HG02938 (cell line): ENCODE data around the gene COA4.
A peak's percentile ranks its signal among the peaks of the same experiment; 100 is the strongest.
"Not testable (repeated sequence)": the region's sequence is repeated elsewhere in the genome, so short reads cannot be mapped to it uniquely, and the experiment has no call there.

ENCODE experiments used
- ATAC-seq: cut with Tn5 transposase; IDR thresholded peaks from one replicate; pipeline ENCODE4 v1.9.1; 2021; ENCODE audit warnings: mild to moderate bottlenecking, moderate library complexity; ENCODE audit not compliant: unreplicated experiment

The COA4 gene

DNA sequence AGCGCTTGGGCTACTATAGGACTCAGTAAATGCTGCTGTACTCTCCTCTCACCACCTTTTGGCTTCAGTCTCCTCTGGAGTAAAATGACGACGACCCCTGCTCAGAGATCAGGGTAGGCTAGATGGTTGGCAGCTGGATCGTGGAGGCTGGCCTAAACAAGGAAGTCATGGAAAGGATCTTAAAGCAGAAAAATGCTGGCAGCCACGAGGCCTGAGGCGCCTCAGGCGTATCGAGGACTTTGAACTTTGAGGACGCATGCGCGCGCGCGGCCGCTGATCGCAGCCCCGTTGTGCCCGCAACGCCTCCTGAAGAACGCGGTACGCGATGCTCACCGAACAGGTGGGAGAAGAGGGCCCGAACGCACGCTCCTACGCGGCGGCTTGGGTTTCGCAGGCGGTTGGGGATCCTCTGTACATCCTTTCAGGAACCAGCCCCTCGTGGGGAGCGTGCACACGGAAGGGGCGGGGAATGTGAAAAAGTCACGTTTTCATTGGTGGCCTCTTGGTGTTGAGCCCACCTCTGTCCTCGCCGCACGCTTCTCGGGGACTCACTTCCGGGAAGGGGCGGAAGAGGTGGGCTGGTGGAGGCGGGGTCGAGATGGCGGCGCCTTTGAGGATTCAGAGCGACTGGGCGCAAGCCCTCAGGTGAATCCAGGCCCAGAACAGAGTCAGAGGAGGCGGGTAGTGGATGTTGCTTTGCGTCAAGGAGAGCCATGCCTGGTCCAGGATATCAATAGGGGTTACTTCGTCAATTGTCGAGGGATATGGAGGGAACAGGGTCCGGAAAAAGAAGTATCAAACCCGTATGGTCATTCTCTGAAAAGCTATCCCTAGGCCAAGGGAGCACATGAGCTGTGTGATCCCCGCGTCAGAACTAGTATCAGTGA is at the start of gene COA4, which contains the start of gene PAAF1:
COA4 (minus strand) TSS at position 423 of the 887 bp plus-strand sequence. CDS start 3,468 bp downstream, outside the sequence.
PAAF1 (plus strand) TSS at position 576 of the 887 bp plus-strand sequence; CDS start at position 599, 23 bp downstream.
- ATAC-seq = peak; percentile 94

- ATAC-seq = no peak
These were observed 44.5 kb upstream of the COA4 start for GRCh38 chr11:73921180-73921579.

DNA sequence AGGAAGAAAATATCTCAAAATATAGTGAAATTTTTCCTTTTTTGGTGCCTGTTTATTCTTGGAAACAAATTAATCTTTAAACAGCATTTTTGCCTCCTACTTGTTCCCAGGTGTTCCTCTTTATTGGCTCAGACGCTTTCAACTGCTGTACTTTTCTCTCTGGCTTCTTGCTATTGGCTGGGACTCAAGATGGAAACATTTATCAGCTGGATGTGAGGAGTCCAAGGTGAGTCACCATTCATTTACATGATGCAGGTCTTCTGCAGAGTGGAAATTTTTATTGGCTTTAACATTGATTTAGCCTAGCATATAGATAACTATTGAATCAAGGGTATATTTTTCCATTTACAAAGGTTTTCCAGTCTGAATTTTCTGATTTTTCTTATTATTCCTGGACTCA is 39.8 kb upstream of the COA4 start:
- ATAC-seq = no peak

GRCh38 chr11:73914284-73914683 is 37.6 kb upstream of the COA4 start:
- ATAC-seq = no peak

- no peak for ATAC-seq
These were observed 36.8 kb upstream of the COA4 start for GRCh38 chr11:73913472-73913871.

DNA sequence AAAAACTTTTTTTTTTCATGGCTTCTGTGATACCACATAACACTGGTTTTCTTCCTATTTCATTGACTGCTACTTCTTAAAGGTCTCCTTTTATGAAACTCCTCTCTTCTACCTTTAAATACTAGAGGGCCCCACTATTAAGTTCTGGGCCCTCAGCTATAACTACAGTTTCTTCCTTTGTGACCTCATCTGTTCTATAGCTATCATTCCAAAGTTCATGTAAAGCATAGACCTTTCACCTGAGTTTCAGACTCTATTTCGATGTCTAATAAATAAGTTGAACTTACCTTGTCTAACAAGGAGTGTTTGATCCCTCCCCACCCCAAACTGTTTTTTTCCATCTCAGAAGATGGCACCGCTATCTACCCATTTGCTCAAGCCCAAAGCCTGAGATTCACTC is 35.4 kb upstream of the COA4 start:
- no peak for ATAC-seq

DNA sequence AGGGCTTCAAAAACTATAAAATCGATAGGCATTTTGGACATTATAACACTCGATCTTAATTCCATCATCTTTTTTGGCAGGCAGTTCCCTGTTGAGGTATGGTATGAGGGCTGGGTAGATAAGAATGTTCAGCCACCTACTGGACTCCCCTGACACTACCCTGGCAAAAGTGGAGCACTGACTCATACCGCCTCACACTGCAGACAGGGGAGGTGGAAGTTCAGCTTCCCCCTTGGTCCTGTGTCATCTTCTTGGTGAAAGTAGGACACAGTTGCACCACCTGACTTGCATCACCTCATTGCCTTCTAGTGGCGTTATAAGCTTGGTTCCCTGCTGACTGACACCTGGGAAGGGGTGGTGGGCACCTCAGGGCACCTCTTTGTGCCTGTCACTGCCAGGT is 30.5 kb upstream of the COA4 start:
- ATAC-seq = no peak

- ATAC-seq = no peak
These were observed 25.7 kb upstream of the COA4 start for GRCh38 chr11:73902303-73902702.

DNA sequence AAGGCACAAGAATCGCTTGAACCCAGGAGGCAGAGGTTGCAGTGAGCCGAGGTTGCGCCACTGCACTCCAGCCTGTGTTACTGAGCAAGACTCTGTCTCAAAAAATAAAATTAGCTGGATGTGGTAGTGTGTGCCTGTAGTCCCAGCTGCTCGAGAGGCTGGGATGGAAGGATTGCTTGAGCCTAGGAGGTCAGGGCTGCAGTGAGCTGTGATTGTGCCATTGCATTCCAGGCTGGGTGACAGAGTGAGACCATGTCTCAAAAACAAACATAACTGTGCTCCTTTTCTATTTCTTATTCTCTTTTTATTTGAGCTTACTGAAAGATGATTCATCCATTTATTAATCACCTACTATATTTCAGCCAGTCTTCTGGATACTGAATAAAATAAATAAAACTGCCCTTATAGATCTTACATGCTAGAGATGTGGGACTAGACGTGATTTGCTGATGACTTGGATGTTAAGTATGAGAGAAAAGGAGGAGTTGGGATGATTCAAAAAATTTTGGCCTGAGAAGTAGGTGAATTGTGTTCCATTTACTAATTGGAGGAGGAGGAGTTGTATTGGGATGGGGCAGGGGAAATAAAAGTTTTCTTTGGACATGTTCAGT is 18.2 kb upstream of the COA4 start:
- no peak for ATAC-seq

DNA sequence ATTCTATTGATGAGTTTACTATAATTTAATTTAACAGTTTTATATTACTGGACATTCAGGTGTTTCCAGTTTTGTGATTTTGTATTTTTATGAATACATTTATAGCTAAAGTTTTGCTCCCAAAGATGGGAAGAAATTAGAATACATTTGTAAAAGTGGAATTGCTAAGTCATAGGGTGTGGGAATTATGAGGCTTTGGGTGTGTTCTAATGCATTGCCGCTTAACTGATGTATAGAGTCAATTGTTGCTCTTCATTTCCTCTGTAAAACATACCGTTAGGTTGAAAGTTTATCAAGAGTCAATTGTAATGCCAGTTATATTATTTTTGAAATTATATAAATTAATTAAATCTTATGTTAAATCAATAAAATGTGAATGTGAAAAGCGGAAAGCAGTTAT is 16.4 kb upstream of the COA4 start:
- no peak for ATAC-seq

- no peak for ATAC-seq
These were observed 12.9 kb upstream of the COA4 start for GRCh38 chr11:73889536-73889935.

DNA sequence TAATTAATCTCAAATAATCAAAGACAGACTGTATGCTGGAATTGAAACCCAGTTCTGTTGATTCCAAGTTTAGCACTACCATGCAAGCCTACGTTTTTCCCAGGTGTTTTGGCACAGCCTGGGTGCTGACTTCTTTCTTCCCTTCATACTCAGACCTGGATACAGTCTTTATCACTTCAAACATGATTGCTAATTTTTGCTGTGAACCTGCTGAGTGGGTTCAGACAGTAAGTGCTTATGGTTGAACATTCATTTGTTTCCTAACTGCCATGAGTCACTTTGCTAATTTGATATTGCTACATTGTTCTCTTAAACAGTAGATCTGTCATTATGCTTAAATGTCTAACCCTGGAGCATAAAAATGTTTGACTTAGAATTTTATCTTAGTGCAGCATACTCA is 12.4 kb upstream of the COA4 start:
- no peak for ATAC-seq

- ATAC-seq = no peak
These were observed 11.6 kb upstream of the COA4 start for GRCh38 chr11:73888244-73888643.

DNA sequence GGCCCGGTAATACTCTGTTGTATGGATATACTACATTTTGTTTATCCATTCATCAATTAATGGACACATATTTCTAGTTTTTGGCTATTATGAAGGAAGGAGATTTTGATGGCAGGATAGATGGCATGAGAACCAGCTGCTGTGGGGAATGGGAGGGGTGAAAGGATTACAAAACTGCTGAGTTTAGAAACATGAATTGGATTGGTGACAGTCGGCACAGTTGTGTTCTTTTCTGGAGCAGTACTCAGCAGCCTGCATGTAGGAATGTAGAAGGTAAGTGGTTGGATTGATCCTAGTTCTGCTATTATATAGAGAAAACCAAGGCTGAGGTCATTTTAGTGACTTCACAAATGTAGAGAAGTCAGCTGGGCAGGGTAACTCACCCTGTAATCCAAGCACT is 7.2 kb upstream of the COA4 start:
- no peak for ATAC-seq

DNA sequence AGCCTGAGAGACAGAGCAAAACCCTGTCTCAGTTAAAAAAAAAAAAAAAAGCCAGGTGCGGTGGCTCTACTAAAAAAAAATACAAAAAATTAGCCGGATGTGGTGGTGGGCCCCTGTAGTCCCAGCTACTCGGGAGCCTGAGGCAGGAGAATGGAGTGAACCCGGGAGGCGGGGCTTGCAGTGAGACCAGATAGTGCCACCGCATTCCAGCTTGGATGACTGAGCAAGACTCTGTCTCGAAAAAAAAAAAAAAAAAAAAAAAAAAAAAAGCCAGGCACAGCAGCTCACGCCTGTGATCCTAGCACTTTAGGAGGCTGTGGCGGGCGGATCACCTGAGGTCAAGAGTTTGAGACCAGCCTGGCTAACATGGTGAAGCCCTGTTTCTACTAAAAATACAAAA is 3.8 kb upstream of the COA4 start:
- ATAC-seq = not testable (repeated sequence)

DNA sequence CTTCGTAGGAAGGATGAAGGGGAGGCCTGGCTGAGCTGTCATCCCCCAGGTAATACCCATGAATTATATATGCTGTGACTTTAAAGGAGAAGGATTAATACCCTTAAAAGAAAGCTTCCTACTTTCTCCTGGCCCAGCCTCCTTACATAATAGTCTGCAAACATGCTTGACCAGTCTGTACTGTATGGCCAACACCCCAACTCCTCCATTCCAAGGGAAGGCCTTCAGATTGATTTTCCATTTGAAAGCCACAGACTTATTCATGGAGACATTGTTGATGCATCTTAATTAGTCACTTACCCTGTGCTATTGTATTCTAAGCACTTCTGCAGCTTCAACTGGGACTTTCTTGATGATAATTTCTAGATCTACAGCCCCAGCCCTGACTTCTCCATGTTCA is 2.1 kb upstream of the COA4 start:
- no peak for ATAC-seq

DNA sequence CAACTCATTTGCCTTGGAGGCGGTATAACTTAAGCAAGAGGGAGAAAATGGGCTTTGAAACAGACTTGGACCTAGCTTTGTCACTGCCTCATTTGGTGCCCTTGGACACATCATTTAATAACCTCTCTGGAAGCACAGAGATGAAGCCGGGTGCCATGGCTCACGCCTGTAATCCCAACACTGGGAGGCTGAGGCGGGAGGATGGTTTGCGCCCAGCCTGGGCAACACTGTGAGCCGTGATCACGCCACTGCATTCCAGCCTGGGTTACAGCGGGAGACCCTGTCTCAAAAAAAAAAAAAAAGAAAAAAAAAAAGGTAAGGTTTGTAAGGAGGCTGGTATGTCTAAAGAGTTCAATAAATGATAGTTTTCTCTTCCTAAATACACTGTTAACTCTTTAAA is 806 bp downstream of the COA4 start:
- ATAC-seq = no peak

DNA sequence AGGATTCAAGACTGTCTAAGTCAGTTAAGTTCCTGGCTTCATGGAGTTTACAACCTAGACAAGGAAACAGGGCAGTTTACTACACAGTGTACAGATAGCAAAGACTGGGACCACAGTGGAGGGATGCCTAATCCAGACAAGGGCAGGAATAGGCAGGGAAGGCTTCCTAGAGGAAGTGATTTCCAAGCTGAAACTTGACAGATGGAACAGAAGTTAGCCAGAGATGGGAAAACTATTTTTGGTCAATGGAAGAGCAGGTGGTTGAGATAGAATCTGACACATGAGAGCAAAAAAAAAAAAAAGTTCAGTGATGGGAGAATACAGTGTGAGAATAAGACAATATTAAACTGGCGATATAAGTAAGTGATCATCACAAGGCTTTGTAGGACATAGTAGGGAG is 1.3 kb downstream of the COA4 start:
- no peak for ATAC-seq

DNA sequence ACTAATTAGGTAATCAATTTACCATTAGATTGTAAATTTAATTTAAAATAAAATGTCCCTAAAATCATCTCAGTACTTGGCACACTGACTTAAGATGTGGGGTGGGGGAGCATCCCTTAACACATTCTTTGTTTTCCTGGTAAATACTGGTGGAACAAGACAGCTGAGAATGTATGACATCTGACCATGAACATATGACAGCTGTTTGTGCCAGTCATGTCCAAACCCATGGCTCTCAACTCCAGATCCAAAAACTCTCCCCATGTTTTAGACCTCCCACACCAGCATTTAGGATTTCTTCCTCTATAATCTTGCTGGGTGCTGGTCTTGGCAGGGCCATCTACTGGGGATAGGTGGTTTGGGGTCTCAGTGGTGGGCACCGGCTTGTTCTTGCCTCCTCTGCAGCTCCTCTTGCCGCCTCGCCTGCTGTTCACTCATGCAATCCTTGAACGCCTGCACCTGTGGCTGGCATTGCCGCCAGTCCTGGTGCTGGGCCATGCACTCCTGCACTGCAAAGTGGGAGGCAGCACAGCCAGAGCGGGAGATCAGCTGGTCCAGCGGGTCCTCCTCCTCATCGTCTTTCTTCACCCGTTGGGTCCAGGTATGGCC is 3.8 kb downstream of the COA4 start:
- ATAC-seq = no peak

- ATAC-seq = no peak
These were observed 6.4 kb downstream of the COA4 start for GRCh38 chr11:73870261-73870660.

- no peak for ATAC-seq
These were observed 7.2 kb downstream of the COA4 start for GRCh38 chr11:73869332-73869949.
